Keratinocyte (primary cell): ENCODE measurements around the gene CCSER1. TPM values are rescaled to one million over a fixed set of nuclear protein-coding genes. Genes with fewer than 3 reads are reported as not detected.

Experiments
- DNase-seq: peaks from one replicate; pipeline ENCODE4 v3.0.0-alpha.2; 2011; ENCODE audit warnings: low read depth, missing footprints, low spot score
- FAIRE-seq: peaks from 2 replicates; lab custom pipeline; 2011; peaks lifted over from hg19 to GRCh38; lab: Jason Lieb, UNC
- H2AFZ ChIP-seq: 2 replicates; pipeline ENCODE4 v1.6.0; 2012; ENCODE audit warnings: low read length, control low read depth, inconsistent platforms; ENCODE audit not compliant: control insufficient read depth
- H3K27ac ChIP-seq: 2 replicates; pipeline ENCODE4 v1.5.1; 2011; ENCODE audit warnings: low read length; ENCODE audit not compliant: control insufficient read depth, insufficient read depth
- H3K27me3 ChIP-seq: 3 replicates; pipeline ENCODE4 v1.6.0; 2011; ENCODE audit warnings: low read length; ENCODE audit not compliant: control insufficient read depth, insufficient read depth; ENCODE audit errors: extremely low read depth
- H3K36me3 ChIP-seq, 2 experiments: 2 replicates in 1 of 2; 3 replicates in 1 of 2; pipeline ENCODE4 v1.5.1; 2011; ENCODE audit warnings: low read length in 2 of 2, mild to moderate bottlenecking in 1 of 2; ENCODE audit not compliant: control insufficient read depth in 2 of 2, insufficient read depth in 2 of 2; ENCODE audit errors: extremely low read depth in 1 of 2
- H3K4me1 ChIP-seq: 3 replicates; pipeline ENCODE4 v1.5.1; 2011; ENCODE audit warnings: low read length; ENCODE audit not compliant: control insufficient read depth, insufficient read depth; ENCODE audit errors: extremely low read depth
- H3K4me2 ChIP-seq: 3 replicates; pipeline ENCODE4 v1.6.0; 2011; ENCODE audit warnings: low read depth, low read length; ENCODE audit not compliant: control insufficient read depth, insufficient read depth; ENCODE audit errors: extremely low read depth
- H3K4me3 ChIP-seq, 3 experiments: fragments of 200-600 bp in 1 of 3; sonication (generic) in 1 of 3; 2 replicates in 2 of 3; 3 replicates in 1 of 3; pipeline ENCODE4 v1.5.1; 2011 to 2016; ENCODE audit warnings: low read length in 3 of 3, mild to moderate bottlenecking in 3 of 3, control low read depth in 2 of 3, inconsistent platforms in 1 of 3, low read depth in 1 of 3, mixed read lengths in 1 of 3, mixed run types in 1 of 3, moderate library complexity in 1 of 3; ENCODE audit not compliant: control insufficient read depth in 2 of 3, insufficient read depth in 2 of 3; ENCODE audit errors: extremely low read depth in 1 of 3
- H3K79me2 ChIP-seq: 2 replicates; pipeline ENCODE4 v1.6.0; 2012; ENCODE audit warnings: low read length; ENCODE audit not compliant: control insufficient read depth, insufficient read depth
- H3K9ac ChIP-seq: 3 replicates; pipeline ENCODE4 v1.6.0; 2011; ENCODE audit warnings: low read length; ENCODE audit not compliant: control insufficient read depth, insufficient read depth; ENCODE audit errors: extremely low read depth
- H3K9me1 ChIP-seq: 3 replicates; pipeline ENCODE4 v1.6.0; 2011; ENCODE audit warnings: low read length; ENCODE audit not compliant: control insufficient read depth, insufficient read depth; ENCODE audit errors: extremely low read depth
- H3K9me3 ChIP-seq: 2 replicates; pipeline ENCODE4 v1.5.1; 2012; ENCODE audit warnings: low read depth, low read length; ENCODE audit not compliant: control insufficient read depth
- H4K20me1 ChIP-seq: 3 replicates; pipeline ENCODE4 v1.6.0; 2011; ENCODE audit warnings: low read length; ENCODE audit not compliant: control insufficient read depth, insufficient read depth; ENCODE audit errors: extremely low read depth
- EZH2 ChIP-seq: IDR thresholded peaks from one replicate; pipeline ENCODE4 v1.6.1; 2012; ENCODE audit warnings: inconsistent platforms, mild to moderate bottlenecking, low read length, moderate library complexity
- dilution Hi-C: fragments of 300-500 bp; cut with MboI; formaldehyde crosslinking; loops from one replicate; pipeline ENCODE4 v1.7.0; 2020; ENCODE audit warnings: low sequenced_read_pairs; ENCODE audit not compliant: extremely low pct_ligation_motif_present
- polyA plus RNA-seq, 5 experiments: library from polyadenylated mRNA; depleted of rRNA in 3 of 5; stranded (reverse) in 3 of 5; stranded (forward) in 1 of 5; unstranded in 1 of 5; fragments of >200 nt; gene quantifications; 1 replicate in 1 of 5; 2 replicates in 3 of 5; 3 replicates in 1 of 5; pipeline versions ENCODE4 v1.2.1 to v1.2.3, GENCODE V29; 2011 to 2012; ENCODE audit warnings: missing spikeins in 2 of 5, low read depth in 1 of 5, low replicate concordance in 1 of 5
- TF ChIP-seq, protein P1 (sequence below), 3 experiments: IDR thresholded peaks in 1 of 3; conservative IDR thresholded peaks in 1 of 3; optimal IDR thresholded peaks in 1 of 3; 2 replicates in 2 of 3; 3 replicates in 1 of 3; pipeline versions ENCODE3 to v1.5.1; 2011; ENCODE audit warnings: low read length in 3 of 3, mild to moderate bottlenecking in 3 of 3, moderate library complexity in 2 of 3, control low read depth in 1 of 3, inconsistent platforms in 1 of 3; ENCODE audit not compliant: insufficient read depth in 2 of 3; ENCODE audit errors: extremely low read depth in 1 of 3

The CCSER1 gene
- polyA plus RNA-seq, 1 donor (not counting 4 experiments of a cell fraction or from before 2014, with no cell fraction given) = 1.2 TPM

DNA sequence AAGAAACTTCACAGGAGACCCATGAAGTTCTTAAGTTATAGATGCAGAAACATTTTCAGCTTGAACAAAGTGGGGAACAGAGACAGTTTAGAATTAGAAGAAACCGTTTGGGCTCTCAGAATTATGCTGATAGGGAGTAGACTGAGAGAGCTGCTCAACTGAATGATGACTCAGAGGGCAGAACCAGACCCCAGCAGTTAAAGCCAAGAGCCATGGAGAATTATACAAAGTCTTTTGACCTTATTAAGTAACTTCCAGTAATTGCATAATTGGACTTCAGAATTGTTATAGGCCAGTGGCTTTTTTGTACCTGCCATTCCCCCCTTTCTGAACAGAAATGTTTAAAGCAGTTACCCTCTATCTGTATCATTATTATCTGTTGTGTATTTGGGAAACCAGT lies 642.1 kb downstream of the CCSER1 start:
- Histone ChIP-seq H3K4me3 (no peak overlapping the region), H2AFZ (no peak overlapping the region), H3K4me1 (no peaks in the 10 kb centered on the region), H3K27me3 (no peaks in the 10 kb centered on the region), H3K27ac (no peak overlapping the region), H3K9me3 (no peaks in the 10 kb centered on the region), H3K4me2 (no peak overlapping the region), H3K79me2 (no peaks in the 10 kb centered on the region), H3K9ac (no peak overlapping the region), H3K36me3 (no peaks in the 10 kb centered on the region), H4K20me1 (no peaks in the 10 kb centered on the region), H3K9me1 (no peaks in the 10 kb centered on the region)
- dilution Hi-C loops = no loop called here
- DNase-seq (no peak), FAIRE-seq (no peak)
- TF ChIP-seq EZH2 = no peak
- TF ChIP-seq, protein P1, sequence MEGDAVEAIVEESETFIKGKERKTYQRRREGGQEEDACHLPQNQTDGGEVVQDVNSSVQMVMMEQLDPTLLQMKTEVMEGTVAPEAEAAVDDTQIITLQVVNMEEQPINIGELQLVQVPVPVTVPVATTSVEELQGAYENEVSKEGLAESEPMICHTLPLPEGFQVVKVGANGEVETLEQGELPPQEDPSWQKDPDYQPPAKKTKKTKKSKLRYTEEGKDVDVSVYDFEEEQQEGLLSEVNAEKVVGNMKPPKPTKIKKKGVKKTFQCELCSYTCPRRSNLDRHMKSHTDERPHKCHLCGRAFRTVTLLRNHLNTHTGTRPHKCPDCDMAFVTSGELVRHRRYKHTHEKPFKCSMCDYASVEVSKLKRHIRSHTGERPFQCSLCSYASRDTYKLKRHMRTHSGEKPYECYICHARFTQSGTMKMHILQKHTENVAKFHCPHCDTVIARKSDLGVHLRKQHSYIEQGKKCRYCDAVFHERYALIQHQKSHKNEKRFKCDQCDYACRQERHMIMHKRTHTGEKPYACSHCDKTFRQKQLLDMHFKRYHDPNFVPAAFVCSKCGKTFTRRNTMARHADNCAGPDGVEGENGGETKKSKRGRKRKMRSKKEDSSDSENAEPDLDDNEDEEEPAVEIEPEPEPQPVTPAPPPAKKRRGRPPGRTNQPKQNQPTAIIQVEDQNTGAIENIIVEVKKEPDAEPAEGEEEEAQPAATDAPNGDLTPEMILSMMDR (optimal IDR thresholded peaks at IDR 0.05 in 1 of 3, IDR thresholded peaks at IDR 0.05 in 1 of 3, conservative IDR thresholded peaks at IDR 0.05 in 1 of 3; ENCODE audit: extremely low read depth in 1 of 3, insufficient read depth in 2 of 3, low read length in 3 of 3) = no peak

DNA sequence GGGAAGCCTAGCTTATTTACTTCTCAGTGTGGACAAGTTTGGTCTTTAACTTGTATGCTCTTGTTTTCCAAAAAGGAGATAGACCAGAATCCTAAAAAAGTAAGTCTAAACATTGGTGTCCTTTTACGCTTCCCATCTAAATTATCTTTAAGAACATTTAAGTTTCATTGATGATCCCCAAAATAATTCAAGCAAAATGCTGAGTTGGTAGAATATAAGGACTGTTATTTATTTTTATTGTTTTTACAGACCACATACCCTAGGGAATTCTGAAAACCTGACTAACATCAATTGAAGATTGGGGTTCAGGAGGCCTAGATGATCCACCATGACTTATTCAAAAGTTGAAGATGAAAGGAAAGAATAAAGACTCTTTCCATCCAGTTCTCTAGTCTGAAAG lies 653.0 kb downstream of the CCSER1 start:
- dilution Hi-C loops = no loop called here
- no peak for DNase-seq
- no peak for FAIRE-seq
- Histone ChIP-seq H2AFZ (no peak overlapping the region), H3K9me3 (no peaks in the 10 kb centered on the region), H3K9me1 (no peaks in the 10 kb centered on the region), H3K27ac (no peak overlapping the region), H3K27me3 (no peaks in the 10 kb centered on the region), H3K79me2 (no peaks in the 10 kb centered on the region), H3K4me3 (no peak overlapping the region), H4K20me1 (no peaks in the 10 kb centered on the region), H3K4me1 (no peaks in the 10 kb centered on the region), H3K36me3 (no peaks in the 10 kb centered on the region), H3K9ac (no peak overlapping the region), H3K4me2 (no peak overlapping the region)
- TF ChIP-seq EZH2 = no peak
- TF ChIP-seq, protein P1 (optimal IDR thresholded peaks at IDR 0.05 in 1 of 3, IDR thresholded peaks at IDR 0.05 in 1 of 3, conservative IDR thresholded peaks at IDR 0.05 in 1 of 3; ENCODE audit: extremely low read depth in 1 of 3, insufficient read depth in 2 of 3, low read length in 3 of 3) = no peak
